SK-N-SH (cell line): ENCODE results near the gene NR5A2.

Experiments used
- CTCF ChIP-seq: fragments of 200-600 bp; sonication (generic); IDR thresholded peaks from 2 replicates; pipeline ENCODE4 v1.6.1; 2017; ENCODE audit warnings: antibody characterized with exemption, mild to moderate bottlenecking, moderate library complexity
- ELF1 ChIP-seq: IDR thresholded peaks from 2 replicates; pipeline ENCODE4 v1.4.0; 2012
- EZH2phosphoT487 ChIP-seq: fragments of 200-600 bp; sonication (generic); IDR thresholded peaks from 2 replicates; pipeline ENCODE4 v1.6.1; 2017; ENCODE audit warnings: low read depth, mixed run types, mild to moderate bottlenecking, antibody characterized with exemption, moderate library complexity, borderline replicate concordance
- POLR2AphosphoS5 ChIP-seq: IDR thresholded peaks from 2 replicates; pipeline ENCODE4 v1.6.1; 2012; ENCODE audit warnings: low read depth, low read length
- SMC3 ChIP-seq: IDR thresholded peaks from 2 replicates; pipeline ENCODE4 v1.6.1; 2012; ENCODE audit warnings: low read depth, low read length, improper control_type of control experiment
- YY1 ChIP-seq: IDR thresholded peaks from 2 replicates; pipeline ENCODE4 v1.4.0; 2012; ENCODE audit warnings: low read depth, mild to moderate bottlenecking

DNA sequence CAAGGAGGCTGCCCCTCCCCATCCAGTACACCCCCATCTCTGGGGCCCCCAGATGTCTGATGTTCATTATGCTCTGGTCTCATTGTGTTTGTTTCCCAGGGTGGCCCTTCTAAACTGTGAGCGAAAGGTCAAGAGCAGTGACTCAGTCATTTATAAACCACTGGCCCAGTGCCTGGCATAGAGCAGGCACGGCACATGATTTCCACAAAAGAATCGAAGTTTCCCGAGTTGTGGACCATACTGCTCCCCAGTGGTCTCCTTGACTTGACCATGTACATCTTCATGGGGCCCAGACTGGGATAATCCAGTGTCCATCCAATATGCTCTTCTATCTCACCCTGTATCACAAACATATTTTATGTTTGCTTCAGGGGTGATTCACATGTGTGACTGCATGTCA, 153.3 kb downstream of the NR5A2 start:
- TF ChIP-seq CTCF (peak; percentile 45), SMC3 (no peak), YY1 (no peak), POLR2AphosphoS5 (no peak), ELF1 (no peak), EZH2phosphoT487 (no peak)
